B cell (primary cell): ENCODE measurements around the gene ARHGAP29. TPM values are rescaled to one million over a fixed set of nuclear protein-coding genes. Genes with fewer than 3 reads are reported as not detected.

Experiments used
- ATAC-seq: fragments of 200-7000 bp; cut with Tn5 transposase; one replicate; pipeline ENCODE4 v1.10.0; 2021; ENCODE audit warnings: low read depth, mild to moderate bottlenecking, moderate number of reproducible peaks, moderate library complexity
- CTCF ChIA-PET: fragments of 350-600 bp; sonication (Branson Sonifier 250); formaldehyde crosslinking; loops from one replicate; lab custom pipeline; 2021; ENCODE audit warnings: antibody characterized with exemption, inconsistent platforms; lab: Charles Lee
- POLR2A ChIA-PET: fragments of 350-600 bp; sonication (Branson Sonifier 250); formaldehyde crosslinking; loops from one replicate; lab custom pipeline; 2021; ENCODE audit warnings: antibody characterized with exemption; lab: Charles Lee
- DNase-seq: peaks from one replicate; pipeline ENCODE4 v3.0.0; 2013
- H2AFZ ChIP-seq: 2 replicates; pipeline ENCODE4 v1.6.1; 2012; ENCODE audit warnings: mild to moderate bottlenecking, low read depth, low read length; ENCODE audit not compliant: insufficient read depth, poor library complexity, severe bottlenecking
- H3K27ac ChIP-seq, 2 donors: 1 replicate in 1 of 2; 2 replicates in 1 of 2; pipeline ENCODE4 v1.5.1; 2012 to 2013; ENCODE audit warnings: low read length in 2 of 2, mild to moderate bottlenecking in 2 of 2, moderate library complexity in 1 of 2
- H3K27me3 ChIP-seq, 4 experiments: fragments of 200-600 bp in 1 of 4; sonication (generic) in 1 of 4; replicated peaks in 1 of 4; 1 replicate in 2 of 4; 2 replicates in 2 of 4; pipeline versions ENCODE4 v1.6.1 to v1.7.0; 2013 to 2016; ENCODE audit warnings: low read length in 3 of 4, mild to moderate bottlenecking in 2 of 4, mixed read lengths in 1 of 4, moderate library complexity in 1 of 4; ENCODE audit not compliant: insufficient read depth in 4 of 4, control insufficient read depth in 3 of 4; ENCODE audit errors: control extremely low read depth in 1 of 4
- H3K36me3 ChIP-seq, 2 experiments: replicated peaks in 1 of 2; 1 replicate in 1 of 2; 2 replicates in 1 of 2; pipeline versions ENCODE4 v1.6.1 to v1.7.1; 2013; ENCODE audit warnings: low read length in 1 of 2; ENCODE audit not compliant: insufficient read depth in 2 of 2, control insufficient read depth in 1 of 2; ENCODE audit errors: control extremely low read depth in 1 of 2, extremely low read depth in 1 of 2
- H3K4me1 ChIP-seq, 2 donors: fragments of 200-600 bp in 1 of 2; sonication (generic) in 1 of 2; 1 replicate in 1 of 2; 2 replicates in 1 of 2; pipeline versions ENCODE4 v1.5.1 to v1.6.1; 2013 to 2017; ENCODE audit warnings: low read length in 2 of 2; ENCODE audit not compliant: control insufficient read depth in 2 of 2, insufficient read depth in 2 of 2
- H3K4me2 ChIP-seq: replicated peaks from 2 replicates; pipeline ENCODE3; 2012; ENCODE audit warnings: mild to moderate bottlenecking, low read depth, low read length; ENCODE audit not compliant: poor library complexity, severe bottlenecking
- H3K4me3 ChIP-seq, 5 experiments: fragments of 200-600 bp in 1 of 5; sonication (generic) in 1 of 5; 1 replicate in 3 of 5; 2 replicates in 2 of 5; pipeline versions ENCODE4 v1.5.1 to v1.7.0; 2011 to 2016; ENCODE audit warnings: low read length in 4 of 5, mild to moderate bottlenecking in 4 of 5, low read depth in 2 of 5, control low read depth in 1 of 5, moderate library complexity in 1 of 5; ENCODE audit not compliant: insufficient read depth in 1 of 5; ENCODE audit errors: control extremely low read depth in 1 of 5, extremely low read depth in 1 of 5
- H3K79me2 ChIP-seq: fragments of 200-600 bp; sonication (generic); one replicate; pipeline ENCODE4 v1.6.0; 2016; ENCODE audit warnings: low read length; ENCODE audit not compliant: control insufficient read depth, insufficient read depth
- H3K9ac ChIP-seq: fragments of 200-600 bp; sonication (generic); 2 replicates; pipeline ENCODE4 v1.6.1; 2017; ENCODE audit warnings: mild to moderate bottlenecking, low read length, moderate library complexity
- H3K9me3 ChIP-seq, 3 donors: one replicate each; pipeline versions ENCODE4 v1.6.1 to v1.7.1; 2013; ENCODE audit warnings: low read length in 2 of 3; ENCODE audit not compliant: control insufficient read depth in 2 of 3, insufficient read depth in 1 of 3; ENCODE audit errors: control extremely low read depth in 1 of 3
- H4K20me1 ChIP-seq: 2 replicates; pipeline ENCODE4 v1.6.0; 2012; ENCODE audit warnings: mild to moderate bottlenecking, low read length; ENCODE audit not compliant: insufficient read depth, control insufficient read depth, poor library complexity, severe bottlenecking
- H3K27ac Mint-ChIP-seq: one replicate; pipeline ENCODE4 v1.8.0; 2021; ENCODE audit warnings: mixed read lengths
- H3K27me3 Mint-ChIP-seq: one replicate; pipeline ENCODE4 v1.8.0; 2021; ENCODE audit warnings: mixed read lengths
- H3K4me1 Mint-ChIP-seq: one replicate; pipeline ENCODE4 v1.8.0; 2021; ENCODE audit warnings: mixed read lengths
- H3K4me3 Mint-ChIP-seq: one replicate; pipeline ENCODE4 v1.8.0; 2021; ENCODE audit warnings: mixed read lengths
- H3K9me3 Mint-ChIP-seq: one replicate; pipeline ENCODE4 v1.8.0; 2022; ENCODE audit warnings: mixed read lengths; ENCODE audit not compliant: insufficient read depth
- CTCF ChIP-seq: fragments of 200-600 bp; IDR thresholded peaks from one replicate; pipeline ENCODE4 v1.8.0; 2022; ENCODE audit warnings: antibody characterized with exemption, mild to moderate bottlenecking
- EZH2 ChIP-seq: IDR thresholded peaks from 2 replicates; pipeline ENCODE4 v1.6.1; 2012; ENCODE audit warnings: borderline replicate concordance, low read depth, mild to moderate bottlenecking, moderate library complexity, low read length; ENCODE audit not compliant: insufficient read depth, poor library complexity, severe bottlenecking
- WGBS: methylation state at CpG from one replicate; pipeline ENCODE4 v1.1.5; 2013; ENCODE audit warnings: missing lambda C conversion rate; ENCODE audit not compliant: insufficient coverage; 5-methylcytosine and 5-hydroxymethylcytosine counted together
- intact Hi-C: fragments of 100-400 bp; cut with micrococcal nuclease; formaldehyde crosslinking; loops from one replicate; pipeline ENCODE4 v1.10.0; 2022
- polyA plus RNA-seq: library from polyadenylated mRNA; depleted of rRNA; stranded (reverse); fragments of >200 nt; gene quantifications from 2 replicates; pipeline ENCODE4 v1.2.3, GENCODE V29; 2012
- total RNA-seq, 2 donors: library from RNA; stranded (reverse); fragments of 120-200 nt in 1 of 2; gene quantifications; 1 replicate in 1 of 2; 2 replicates in 1 of 2; pipeline versions ENCODE4 v1.2.3 to v1.2.4, GENCODE V29; 2013 to 2022

The ARHGAP29 gene
- total and polyA plus RNA-seq, 2 donors (not counting 1 experiment from before 2014, with no cell fraction given) = not detected

GRCh38 chr1:94183197-94183815 is 54.1 kb downstream of the ARHGAP29 start:
- intact Hi-C loops = no loop called here
- no peak for DNase-seq
- TF ChIP-seq EZH2 = no peak
- no peak for TF ChIP-seq CTCF
- no CpG with 5 or more reads among the region's 3 CpGs for WGBS
- Mint-ChIP-seq H3K9me3 (no peaks in the 10 kb centered on the region), H3K4me1 (no peaks in the 10 kb centered on the region), H3K4me3 (no peak overlapping the region), H3K27me3 (peaks cover 20% of the 10 kb centered on the region), H3K27ac (no peak overlapping the region)
- no peak for ATAC-seq
- CTCF ChIA-PET = no interaction called here
- no peak overlapping the region for H3K4me3 ChIP-seq
- no peaks in the 10 kb centered on the region for H3K79me2 ChIP-seq
- H3K36me3 ChIP-seq = no peaks in the 10 kb centered on the region
- H3K27ac ChIP-seq = no peak overlapping the region
- H3K9me3 ChIP-seq = no peaks in the 10 kb centered on the region
- H3K9ac ChIP-seq = no peak overlapping the region
- no peaks in the 10 kb centered on the region for H3K4me1 ChIP-seq
- H3K27me3 ChIP-seq = no peaks in the 10 kb centered on the region
- H3K4me2 ChIP-seq = no peak overlapping the region
- H4K20me1 ChIP-seq = no peaks in the 10 kb centered on the region
- POLR2A ChIA-PET = no interaction called here
- H2AFZ ChIP-seq = no peak overlapping the region

GRCh38 chr1:94182191-94182590 is 55.2 kb downstream of the ARHGAP29 start:
- CTCF ChIA-PET = no interaction called here
- no peak for DNase-seq
- intact Hi-C loops = no loop called here
- Histone ChIP-seq H4K20me1 (no peaks in the 10 kb centered on the region), H2AFZ (no peak overlapping the region), H3K27me3 (no peaks in the 10 kb centered on the region), H3K9me3 (no peaks in the 10 kb centered on the region), H3K9ac (no peak overlapping the region), H3K79me2 (no peaks in the 10 kb centered on the region), H3K36me3 (no peaks in the 10 kb centered on the region), H3K4me2 (no peak overlapping the region), H3K27ac (no peak overlapping the region), H3K4me3 (no peak overlapping the region), H3K4me1 (no peaks in the 10 kb centered on the region)
- no peak for ATAC-seq
- Mint-ChIP-seq H3K27me3 (peaks cover 20% of the 10 kb centered on the region), H3K27ac (no peak overlapping the region), H3K9me3 (no peaks in the 10 kb centered on the region), H3K4me1 (no peaks in the 10 kb centered on the region), H3K4me3 (no peak overlapping the region)
- TF ChIP-seq EZH2 (no peak), CTCF (no peak)
- WGBS = no CpG with 5 or more reads among the region's 1 CpG
- POLR2A ChIA-PET = no interaction called here
